K562 (cell line): Measurements from ENCODE around the gene NRXN3. TPM values are rescaled to one million over a fixed set of nuclear protein-coding genes. Genes with fewer than 3 reads are reported as not detected.

ENCODE experiments used
- ATAC-seq: fragments of 200-7000 bp; cut with Tn5 transposase; 3 replicates; pipeline ENCODE4 v1.9.1; 2020; ENCODE audit warnings: moderate library complexity
- BruUV-seq: library from RNA; stranded (reverse); fragments of 400-500 nt; replicated peaks from 2 replicates; lab custom pipeline; 2021; lab: Mats Ljungman, UMichigan
- CTCF ChIA-PET: fragments of 300-600 bp; formaldehyde crosslinking; extraction: SDS; loops from one replicate; lab custom pipeline; 2021; ENCODE audit warnings: low intra/inter-chr PET ratio; lab: Yijun Ruan, JAX
- POLR2A ChIA-PET: fragments of 300-600, 350-650 bp; sonication (Branson Sonifier 250); formaldehyde crosslinking; extraction: SDS; loops from one replicate; lab custom pipeline; 2021; ENCODE audit warnings: antibody characterized with exemption, inconsistent platforms; lab: Yijun Ruan, JAX
- DNase-seq, 4 experiments: peaks; one replicate each; pipeline versions ENCODE4 v3.0.0 to v3.0.0-alpha.2; 2011 to 2018; ENCODE audit warnings: low spot score in 3 of 4, mixed read lengths in 3 of 4; ENCODE audit errors: extremely low read depth in 1 of 4
- FAIRE-seq: peaks from 2 replicates; lab custom pipeline; 2011; peaks lifted over from hg19 to GRCh38; lab: Jason Lieb, UNC
- H2AFZ ChIP-seq: 2 replicates; pipeline ENCODE4 v1.6.0; 2011; ENCODE audit warnings: low read depth, low read length, control low read depth, inconsistent platforms
- H3K27ac ChIP-seq: fragments of 200-600 bp; 3 replicates; pipeline ENCODE4 v1.8.0; 2011; ENCODE audit warnings: low read depth, mild to moderate bottlenecking, control low read depth, inconsistent platforms, low read length, moderate library complexity, mixed read lengths; ENCODE audit errors: extremely low read depth
- H3K27me3 ChIP-seq, 2 experiments: fragments of 300-600 bp in 1 of 2; 2 replicates in 1 of 2; 3 replicates in 1 of 2; pipeline versions ENCODE4 v1.6.0 to v1.8.0; 2011; ENCODE audit warnings: inconsistent platforms in 2 of 2, low read length in 2 of 2, mild to moderate bottlenecking in 1 of 2, mixed read lengths in 1 of 2, moderate library complexity in 1 of 2; ENCODE audit not compliant: control insufficient read depth in 2 of 2, insufficient read depth in 2 of 2
- H3K36me3 ChIP-seq: fragments of 300-600 bp; 3 replicates; pipeline ENCODE4 v1.8.0; 2011; ENCODE audit warnings: mild to moderate bottlenecking, low read length, inconsistent platforms; ENCODE audit not compliant: control insufficient read depth, insufficient read depth
- H3K4me1 ChIP-seq, 2 experiments: fragments of 200-600 bp in 1 of 2; replicated peaks in 1 of 2; 2 replicates in 1 of 2; 3 replicates in 1 of 2; pipeline versions ENCODE4 v1.5.1 to v1.8.0; 2011; ENCODE audit warnings: inconsistent platforms in 2 of 2, low read length in 2 of 2, mild to moderate bottlenecking in 1 of 2, mixed read lengths in 1 of 2, moderate library complexity in 1 of 2; ENCODE audit not compliant: control insufficient read depth in 2 of 2, insufficient read depth in 2 of 2
- H3K4me2 ChIP-seq: 2 replicates; pipeline ENCODE4 v1.6.1; 2011; ENCODE audit warnings: low read length, control low read depth, inconsistent platforms, mixed read lengths; ENCODE audit not compliant: insufficient read depth
- H3K4me3 ChIP-seq: fragments of 200-600 bp; sonication (generic), shearing (Covaris generic); 2 replicates; pipeline ENCODE4 v1.5.1; 2016; ENCODE audit warnings: control low read depth, inconsistent platforms
- H3K79me2 ChIP-seq: fragments of 200-600 bp; 3 replicates; pipeline ENCODE4 v1.8.0; 2011; ENCODE audit warnings: low read length, inconsistent platforms; ENCODE audit not compliant: control insufficient read depth, insufficient read depth
- H3K9ac ChIP-seq, 2 experiments: 2 replicates each; pipeline versions ENCODE4 v1.6.0 to v1.6.1; 2011; ENCODE audit warnings: low read depth in 2 of 2, low read length in 2 of 2, control low read depth in 1 of 2, inconsistent platforms in 1 of 2, mild to moderate bottlenecking in 1 of 2, mixed read lengths in 1 of 2; ENCODE audit not compliant: insufficient read depth in 1 of 2
- H3K9me1 ChIP-seq: one replicate; pipeline ENCODE4 v1.6.0; 2011; ENCODE audit warnings: inconsistent platforms, mild to moderate bottlenecking, low read length, moderate library complexity; ENCODE audit not compliant: control insufficient read depth, insufficient read depth
- H3K9me3 ChIP-seq: replicated peaks from 2 replicates; pipeline ENCODE4 v1.5.1; 2011; ENCODE audit warnings: low read depth, low read length, inconsistent platforms; ENCODE audit not compliant: control insufficient read depth, insufficient read depth
- H4K20me1 ChIP-seq: replicated peaks from 2 replicates; pipeline ENCODE4 v1.6.1; 2011; ENCODE audit warnings: low read length, inconsistent platforms, mixed read lengths; ENCODE audit not compliant: control insufficient read depth, insufficient read depth
- AFF1 ChIP-seq, 2 experiments: fragments of 450-650 bp; IDR thresholded peaks; 2 replicates each; pipeline ENCODE4 v1.6.1; 2018; ENCODE audit warnings: mild to moderate bottlenecking in 2 of 2, low read depth in 1 of 2; ENCODE audit not compliant: partially characterized antibody in 2 of 2
- ETV5 ChIP-seq: sonication (generic); formaldehyde crosslinking; IDR thresholded peaks from 2 replicates; pipeline ENCODE4 v1.4.0; 2020; ENCODE audit warnings: low read depth, mild to moderate bottlenecking, missing genetic modification reagents
- FOXA3 ChIP-seq, 2 experiments: fragments of 450-650 bp in 1 of 2; sonication (generic) in 1 of 2; formaldehyde crosslinking; IDR thresholded peaks in 1 of 2; conservative IDR thresholded peaks in 1 of 2; 2 replicates each; pipeline versions ENCODE4 v1.4.0 to v1.8.0; 2020 to 2022; ENCODE audit warnings: mild to moderate bottlenecking in 2 of 2, missing genetic modification reagents in 1 of 2
- HMG20A ChIP-seq: fragments of 450-650 bp; formaldehyde crosslinking; conservative IDR thresholded peaks from 2 replicates; pipeline ENCODE4 v1.4.0; 2020; ENCODE audit warnings: mild to moderate bottlenecking, mixed read lengths
- KAT7 ChIP-seq: sonication (generic); formaldehyde crosslinking; IDR thresholded peaks from 2 replicates; pipeline ENCODE4 v1.8.0; 2022; ENCODE audit warnings: missing genetic modification reagents, mild to moderate bottlenecking, borderline replicate concordance
- KDM5B ChIP-seq: fragments of 200-600 bp; sonication (generic); IDR thresholded peaks from 2 replicates; pipeline ENCODE4 v1.6.1; 2012; ENCODE audit warnings: low read depth, mild to moderate bottlenecking, moderate library complexity, low read length, control low read depth, inconsistent platforms; ENCODE audit not compliant: insufficient replicate concordance
- KLF13 ChIP-seq: fragments of 450-650 bp; IDR thresholded peaks from 2 replicates; pipeline ENCODE4 v1.6.1; 2016; ENCODE audit warnings: missing genetic modification characterization, low read depth, mild to moderate bottlenecking, missing compliant biosample characterization, moderate library complexity, borderline replicate concordance
- NCOA4 ChIP-seq: fragments of 450-650 bp; IDR thresholded peaks from 2 replicates; pipeline ENCODE4 v1.6.1; 2018; ENCODE audit warnings: mild to moderate bottlenecking; ENCODE audit not compliant: partially characterized antibody
- PURB ChIP-seq: sonication (generic); formaldehyde crosslinking; IDR thresholded peaks from 2 replicates; pipeline ENCODE4 v1.9.0; 2021; ENCODE audit warnings: low read depth, mild to moderate bottlenecking, missing genetic modification reagents
- SIN3B ChIP-seq: fragments of 450-650 bp; IDR thresholded peaks from 2 replicates; pipeline ENCODE4 v1.6.1; 2017; ENCODE audit warnings: low read depth, mild to moderate bottlenecking, moderate library complexity
- THRAP3 ChIP-seq: fragments of 450-650 bp; IDR thresholded peaks from 2 replicates; pipeline ENCODE4 v1.6.1; 2016; ENCODE audit warnings: mild to moderate bottlenecking, inconsistent platforms, borderline replicate concordance
- ZBTB1 ChIP-seq: sonication (generic); formaldehyde crosslinking; IDR thresholded peaks from 2 replicates; pipeline ENCODE4 v1.8.1; 2023; ENCODE audit warnings: missing genetic modification reagents, low read depth, mild to moderate bottlenecking, borderline replicate concordance
- ZNF282 ChIP-seq: sonication (generic); formaldehyde crosslinking; IDR thresholded peaks from 2 replicates; pipeline ENCODE4 v1.8.1; 2023; ENCODE audit warnings: missing genetic modification reagents
- ZNF507 ChIP-seq: conservative IDR thresholded peaks from 2 replicates; pipeline ENCODE4 v1.6.1; 2017; ENCODE audit warnings: missing genetic modification characterization, missing compliant biosample characterization
- ZNF76 ChIP-seq: fragments of 250-450 bp; sonication (Bioruptor Pico); IDR thresholded peaks from 2 replicates; pipeline ENCODE4 v1.4.0; 2020; ENCODE audit warnings: mild to moderate bottlenecking, moderate library complexity, borderline replicate concordance
- WGBS: fragments of 100-300 bp; shearing (Covaris generic); methylation state at CpG from one replicate; pipeline ENCODE4 v1.1.6; 2016; ENCODE audit warnings: low coverage, mixed read lengths; ENCODE audit not compliant: insufficient coverage; ENCODE audit errors: missing lambda C conversion rate; 5-methylcytosine and 5-hydroxymethylcytosine counted together
- in situ Hi-C: fragments of 300-500 bp; cut with MboI; formaldehyde crosslinking; loops from 4 replicates; pipeline ENCODE4 v1.15.0; 2018; ENCODE audit warnings: inconsistent platforms, mixed read lengths
- intact Hi-C: fragments of 100-400 bp; cut with micrococcal nuclease; formaldehyde crosslinking; loops from 2 replicates; pipeline ENCODE4 v1.14.2; 2022
- polyA plus RNA-seq, 8 experiments: library from polyadenylated mRNA; depleted of rRNA in 4 of 8; stranded (reverse) in 5 of 8; unstranded in 3 of 8; fragments of >200 nt; fragmentation: Nextera tagmentation in 2 of 8; fragmentation: Illumina TruSeq in 1 of 8; extraction: Ambion mirVana in 2 of 8; extraction: Trizol in 1 of 8; gene quantifications; 2 replicates each; pipeline versions ENCODE4 v1.2.1 to v1.2.3, GENCODE V29; 2011 to 2014; ENCODE audit warnings: inconsistent platforms in 1 of 8, missing spikeins in 1 of 8
- total RNA-seq, 7 experiments: library from RNA; depleted of rRNA in 6 of 7; stranded (reverse); fragments of >200 nt in 6 of 7; fragmentation: Illumina TruSeq in 2 of 7; extraction: Trizol in 2 of 7; gene quantifications; 2 replicates each; pipeline versions ENCODE4 v1.2.1 to v1.2.3, GENCODE V29; 2011 to 2021; ENCODE audit warnings: low replicate concordance in 1 of 7

The NRXN3 gene
- total and polyA plus RNA-seq, 9 of the 15 experiments (the other 6 are each of a cell fraction or from before 2014, with no cell fraction given): 0.09 TPM; not detected in 8

- Histone ChIP-seq H3K4me1 (no peaks in the 10 kb centered on the region), H3K9me1 (no peaks in the 10 kb centered on the region), H3K36me3 (no peaks in the 10 kb centered on the region), H3K9ac (no peak overlapping the region), H3K4me3 (no peak overlapping the region), H3K27ac (no peak overlapping the region), H4K20me1 (no peaks in the 10 kb centered on the region), H2AFZ (no peak overlapping the region), H3K4me2 (no peak overlapping the region), H3K27me3 (no peaks in the 10 kb centered on the region), H3K79me2 (no peaks in the 10 kb centered on the region), H3K9me3 (no peaks in the 10 kb centered on the region)
- BruUV-seq: no TSS peak
- in situ Hi-C loops (no loop called here), intact Hi-C loops (no loop called here)
- FAIRE-seq (no peak), ATAC-seq (no peak), DNase-seq (no peak)
- ChIA-PET CTCF (no interaction called here), POLR2A (no interaction called here)
- 0% methylated on average over 4 of the region's 4 CpGs for WGBS
- TF ChIP-seq NCOA4: no peak
- TF ChIP-seq ZNF282 (CRISPR knock-in tag): no peak
- TF ChIP-seq KDM5B: no peak
- TF ChIP-seq KLF13 (tag): no peak
- TF ChIP-seq ZBTB1 (CRISPR knock-in tag): no peak
- no peak for TF ChIP-seq ZNF76 (CRISPR knock-in tag)
- no peak for TF ChIP-seq THRAP3
- no peak for TF ChIP-seq AFF1 (IDR thresholded peaks at IDR 0.05; ENCODE audit: low read depth in 1 of 2, partially characterized antibody in 2 of 2)
- no peak for TF ChIP-seq FOXA3 (CRISPR knock-in tag; conservative IDR thresholded peaks at IDR 0.05 in 1 of 2, IDR thresholded peaks at IDR 0.05 in 1 of 2)
- TF ChIP-seq SIN3B: no peak
- TF ChIP-seq HMG20A: no peak
- TF ChIP-seq KAT7 (CRISPR knock-in tag): no peak
- TF ChIP-seq ETV5: no peak
- TF ChIP-seq PURB (CRISPR knock-in tag): no peak
- no peak for TF ChIP-seq ZNF507
Observed at GRCh38 chr14:78657451-78657850, 487.3 kb downstream of the NRXN3 start.
